Measurements from ENCODE around the gene CAP1. TPM values are rescaled to one million over a fixed set of nuclear protein-coding genes. Genes with fewer than 3 reads are reported as not detected.

The CAP1 gene
- total and polyA plus RNA-seq, 2 of the 4 experiments (the other 2 are of a cell fraction) = 434 to 756 TPM

DNA sequence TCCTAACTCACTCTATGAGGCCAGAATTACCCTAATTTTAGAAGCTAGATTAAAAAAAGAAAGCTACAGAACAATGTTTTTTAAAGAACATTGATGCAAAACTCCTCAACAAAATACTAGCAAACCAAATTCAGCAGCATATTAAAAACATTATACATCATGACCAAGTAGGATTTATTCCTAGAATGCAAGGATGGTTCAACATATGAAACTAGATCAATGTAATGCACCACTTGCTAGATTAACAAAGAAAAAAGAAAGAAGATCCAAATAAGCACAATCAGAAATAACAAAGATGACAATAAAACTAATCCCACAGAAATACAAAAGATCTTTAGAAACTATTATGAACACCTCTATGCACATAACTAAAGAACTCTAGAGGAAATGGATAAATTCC, 69.9 kb downstream of the CAP1 start:
- Histone ChIP-seq H2AK9ac (replicated peaks; ENCODE audit: low read depth, low read length, poor library complexity) (no peak overlapping the region), H2AK5ac (ENCODE audit: low read depth, low read length) (no peak overlapping the region), H3K56ac (ENCODE audit: extremely low read depth, insufficient read depth, low read length) (no peak overlapping the region), H3K4me3 (ENCODE audit: insufficient read depth, low read depth, low read length) (no peak overlapping the region), H3K79me1 (ENCODE audit: low read depth in 1 of 2, low read length in 2 of 2) (no peaks in the 10 kb centered on the region), H2AFZ (replicated peaks; ENCODE audit: low read length, poor library complexity) (no peak overlapping the region), H3K14ac (replicated peaks; ENCODE audit: low read depth, low read length) (no peak overlapping the region), H4K8ac (ENCODE audit: low read depth in 2 of 2, low read length in 2 of 2) (no peak overlapping the region), H2BK15ac (ENCODE audit: low read depth, low read length) (no peak overlapping the region), H3K9me1 (ENCODE audit: insufficient read depth, low read length) (no peaks in the 10 kb centered on the region), H4K5ac (ENCODE audit: low read depth, low read length) (no peak overlapping the region), H3K9ac (ENCODE audit: low read depth, low read length) (no peak overlapping the region), H3K4me1 (ENCODE audit: control insufficient read depth, insufficient read depth, low read length) (no peaks in the 10 kb centered on the region), H3K23ac (ENCODE audit: low read depth, low read length) (no peak overlapping the region), H3K27me3 (ENCODE audit: control insufficient read depth, insufficient read depth, low read length) (peaks cover 8% of the 10 kb centered on the region), H2BK20ac (ENCODE audit: low read depth, low read length) (no peak overlapping the region), H3K4ac (ENCODE audit: low read depth, low read length) (no peak overlapping the region), H2BK5ac (ENCODE audit: low read depth, low read length, poor library complexity, severe bottlenecking) (no peak overlapping the region), H2BK120ac (ENCODE audit: low read depth, low read length) (no peak overlapping the region), H4K20me1 (ENCODE audit: insufficient read depth, low read length) (no peaks in the 10 kb centered on the region), H3K4me2 (ENCODE audit: low read depth, low read length) (no peak overlapping the region), H3K9me3 (ENCODE audit: control insufficient read depth, insufficient read depth, low read length) (peaks cover 3% of the 10 kb centered on the region), H3K36me3 (ENCODE audit: control insufficient read depth, insufficient read depth, low read length) (no peaks in the 10 kb centered on the region), H3K27ac (ENCODE audit: insufficient read depth, low read length) (no peak overlapping the region), H3K18ac (ENCODE audit: low read depth, low read length) (no peak overlapping the region), H4K91ac (ENCODE audit: insufficient read depth, low read depth, low read length) (no peak overlapping the region)
- DNase-seq = no peak
- no peak for ATAC-seq (ENCODE audit: low read depth)
- intact Hi-C loops (cut with micrococcal nuclease) (no loop called here), dilution Hi-C loops (cut with HindIII; ENCODE audit: low sequenced_read_pairs, unreplicated experiment) (no loop called here), in situ Hi-C loops (cut with MboI; ENCODE audit: low sequenced_read_pairs) (no loop called here)
- TF ChIP-seq BHLHE40 (IDR thresholded peaks at IDR 0.05; ENCODE audit: low read depth, low read length) (no peak), FOS (IDR thresholded peaks at IDR 0.05; ENCODE audit: low read depth, low read length) (no peak), MAFK (IDR thresholded peaks at IDR 0.05; ENCODE audit: low read depth, low read length) (no peak), MAZ (IDR thresholded peaks at IDR 0.05; ENCODE audit: borderline replicate concordance, low read depth, low read length) (no peak), POLR2A (IDR thresholded peaks at IDR 0.05; ENCODE audit: low read depth, low read length) (no peak), RCOR1 (IDR thresholded peaks at IDR 0.05; ENCODE audit: insufficient replicate concordance, low read length) (no peak), MXI1 (IDR thresholded peaks at IDR 0.05; ENCODE audit: borderline replicate concordance, low read depth, low read length) (no peak), CEBPB (IDR thresholded peaks at IDR 0.05; ENCODE audit: low read depth, low read length) (no peak), RAD21 (IDR thresholded peaks at IDR 0.05; ENCODE audit: low read length) (no peak), SMC3 (IDR thresholded peaks at IDR 0.05; ENCODE audit: low read depth, low read length) (no peak), NFE2L2 (IDR thresholded peaks at IDR 0.05; ENCODE audit: low read depth, low read length) (no peak)
- TF ChIP-seq, protein P1, sequence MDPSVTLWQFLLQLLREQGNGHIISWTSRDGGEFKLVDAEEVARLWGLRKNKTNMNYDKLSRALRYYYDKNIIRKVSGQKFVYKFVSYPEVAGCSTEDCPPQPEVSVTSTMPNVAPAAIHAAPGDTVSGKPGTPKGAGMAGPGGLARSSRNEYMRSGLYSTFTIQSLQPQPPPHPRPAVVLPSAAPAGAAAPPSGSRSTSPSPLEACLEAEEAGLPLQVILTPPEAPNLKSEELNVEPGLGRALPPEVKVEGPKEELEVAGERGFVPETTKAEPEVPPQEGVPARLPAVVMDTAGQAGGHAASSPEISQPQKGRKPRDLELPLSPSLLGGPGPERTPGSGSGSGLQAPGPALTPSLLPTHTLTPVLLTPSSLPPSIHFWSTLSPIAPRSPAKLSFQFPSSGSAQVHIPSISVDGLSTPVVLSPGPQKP (IDR thresholded peaks at IDR 0.05; ENCODE audit: borderline replicate concordance, low read depth, low read length) = no peak
- TF ChIP-seq, protein P2, sequence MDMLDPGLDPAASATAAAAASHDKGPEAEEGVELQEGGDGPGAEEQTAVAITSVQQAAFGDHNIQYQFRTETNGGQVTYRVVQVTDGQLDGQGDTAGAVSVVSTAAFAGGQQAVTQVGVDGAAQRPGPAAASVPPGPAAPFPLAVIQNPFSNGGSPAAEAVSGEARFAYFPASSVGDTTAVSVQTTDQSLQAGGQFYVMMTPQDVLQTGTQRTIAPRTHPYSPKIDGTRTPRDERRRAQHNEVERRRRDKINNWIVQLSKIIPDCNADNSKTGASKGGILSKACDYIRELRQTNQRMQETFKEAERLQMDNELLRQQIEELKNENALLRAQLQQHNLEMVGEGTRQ (IDR thresholded peaks at IDR 0.05; ENCODE audit: low read depth, low read length) = no peak
- POLR2A ChIA-PET (ENCODE audit: unreplicated experiment) = no interaction called here
- BruUV-seq (replicated peaks) = no TSS peak
- CTCF ChIA-PET = no interaction called here
